ENCODE measurements around the gene ELP4.

The ELP4 gene

GRCh38 chr11:31821766-31822165 lies 312.2 kb downstream of the ELP4 start:
- no peaks in the 10 kb centered on the region for H3K9me2 ChIP-seq (replicated peaks; ENCODE audit: low read depth, low read length)
- H3K4me2 ChIP-seq (ENCODE audit: low read depth, low read length, poor library complexity, severe bottlenecking), result no peak overlapping the region
- H3K79me2 ChIP-seq (ENCODE audit: insufficient read depth, low read length), result no peaks in the 10 kb centered on the region
- H4K20me1 ChIP-seq (ENCODE audit: insufficient read depth, low read length, poor library complexity, severe bottlenecking), result no peaks in the 10 kb centered on the region
- TF ChIP-seq, protein P1, sequence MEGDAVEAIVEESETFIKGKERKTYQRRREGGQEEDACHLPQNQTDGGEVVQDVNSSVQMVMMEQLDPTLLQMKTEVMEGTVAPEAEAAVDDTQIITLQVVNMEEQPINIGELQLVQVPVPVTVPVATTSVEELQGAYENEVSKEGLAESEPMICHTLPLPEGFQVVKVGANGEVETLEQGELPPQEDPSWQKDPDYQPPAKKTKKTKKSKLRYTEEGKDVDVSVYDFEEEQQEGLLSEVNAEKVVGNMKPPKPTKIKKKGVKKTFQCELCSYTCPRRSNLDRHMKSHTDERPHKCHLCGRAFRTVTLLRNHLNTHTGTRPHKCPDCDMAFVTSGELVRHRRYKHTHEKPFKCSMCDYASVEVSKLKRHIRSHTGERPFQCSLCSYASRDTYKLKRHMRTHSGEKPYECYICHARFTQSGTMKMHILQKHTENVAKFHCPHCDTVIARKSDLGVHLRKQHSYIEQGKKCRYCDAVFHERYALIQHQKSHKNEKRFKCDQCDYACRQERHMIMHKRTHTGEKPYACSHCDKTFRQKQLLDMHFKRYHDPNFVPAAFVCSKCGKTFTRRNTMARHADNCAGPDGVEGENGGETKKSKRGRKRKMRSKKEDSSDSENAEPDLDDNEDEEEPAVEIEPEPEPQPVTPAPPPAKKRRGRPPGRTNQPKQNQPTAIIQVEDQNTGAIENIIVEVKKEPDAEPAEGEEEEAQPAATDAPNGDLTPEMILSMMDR (conservative IDR thresholded peaks at IDR 0.05; ENCODE audit: low read length), result no peak
- no peak for TF ChIP-seq EZH2phosphoT487 (IDR thresholded peaks at IDR 0.05; ENCODE audit: borderline replicate concordance)
- H2AFZ ChIP-seq (ENCODE audit: low read length), result no peak overlapping the region
- H3K9me3 ChIP-seq (ENCODE audit: insufficient read depth, low read depth, low read length), result no peaks in the 10 kb centered on the region
- no peaks in the 10 kb centered on the region for H3F3A ChIP-seq (ENCODE audit: low read depth)
- no peak overlapping the region for H3K4me3 ChIP-seq (ENCODE audit: low read length, poor library complexity, severe bottlenecking)
- H3K9ac ChIP-seq (ENCODE audit: low read depth, low read length, poor library complexity, severe bottlenecking), result no peak overlapping the region
- H3K4me1 ChIP-seq (ENCODE audit: insufficient read depth, low read length, poor library complexity, severe bottlenecking), result no peaks in the 10 kb centered on the region
- H3K27me3 ChIP-seq (ENCODE audit: insufficient read depth, low read length, poor library complexity, severe bottlenecking), result no peaks in the 10 kb centered on the region
- H3K36me3 ChIP-seq (ENCODE audit: insufficient read depth, low read length), result no peaks in the 10 kb centered on the region

DNA sequence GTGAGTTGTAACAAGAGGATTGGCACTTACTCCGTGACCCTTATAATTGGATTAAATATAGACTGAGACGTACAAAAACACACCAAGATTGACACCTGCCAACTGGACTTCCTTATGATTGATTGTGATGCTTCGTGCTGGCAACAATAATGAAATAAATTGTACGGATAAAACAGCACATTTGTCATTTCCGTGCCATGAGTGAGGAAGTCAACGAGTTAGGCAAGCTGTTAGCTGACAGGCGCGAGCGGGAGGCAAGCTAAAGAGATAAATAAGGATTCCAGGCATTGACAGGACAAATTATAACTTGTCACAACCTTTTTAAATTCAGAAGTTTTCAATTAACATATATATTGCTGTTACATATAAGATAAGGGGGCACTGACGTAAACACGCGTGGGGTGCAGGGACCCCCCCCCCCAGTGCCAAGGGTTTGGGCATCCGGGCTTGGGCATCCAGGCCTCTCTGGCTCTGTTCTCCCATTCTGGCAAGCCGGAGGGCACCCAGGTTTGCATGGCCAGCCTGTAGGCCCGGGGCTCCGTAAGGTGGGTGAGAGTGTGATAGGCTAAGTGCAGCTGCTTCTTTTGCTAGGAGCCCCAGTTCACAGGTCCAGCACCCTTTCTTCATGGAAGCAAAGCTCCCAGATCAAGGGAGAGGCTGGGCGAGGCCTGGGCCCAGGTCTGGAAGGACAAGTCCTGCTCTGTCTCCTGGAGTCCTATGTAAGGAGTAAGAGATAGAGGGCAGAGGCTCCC lies 312.8 kb downstream of the ELP4 start:
- TF ChIP-seq EZH2phosphoT487 (IDR thresholded peaks at IDR 0.05; ENCODE audit: borderline replicate concordance), result no peak
- TF ChIP-seq, protein P1 (conservative IDR thresholded peaks at IDR 0.05; ENCODE audit: low read length), result no peak

GRCh38 chr11:31822927-31823643 lies 313.5 kb downstream of the ELP4 start:
- Histone ChIP-seq H3K4me2 (ENCODE audit: low read depth, low read length, poor library complexity, severe bottlenecking) (no peak overlapping the region), H3K27me3 (ENCODE audit: insufficient read depth, low read length, poor library complexity, severe bottlenecking) (no peaks in the 10 kb centered on the region), H4K20me1 (ENCODE audit: insufficient read depth, low read length, poor library complexity, severe bottlenecking) (no peaks in the 10 kb centered on the region)

More for the DNA sequence above, 312.8 kb downstream of the ELP4 start:
- no peaks in the 10 kb centered on the region for H3K27me3 ChIP-seq (ENCODE audit: insufficient read depth, low read length, poor library complexity, severe bottlenecking)
- no peaks in the 10 kb centered on the region for H4K20me1 ChIP-seq (ENCODE audit: insufficient read depth, low read length, poor library complexity, severe bottlenecking)
- H2AFZ ChIP-seq (ENCODE audit: low read length), result no peak overlapping the region
- H3F3A ChIP-seq (ENCODE audit: low read depth), result no peaks in the 10 kb centered on the region
- H3K9ac ChIP-seq (ENCODE audit: low read depth, low read length, poor library complexity, severe bottlenecking), result no peak overlapping the region
- no peaks in the 10 kb centered on the region for H3K4me1 ChIP-seq (ENCODE audit: insufficient read depth, low read length, poor library complexity, severe bottlenecking)
- no peaks in the 10 kb centered on the region for H3K9me2 ChIP-seq (replicated peaks; ENCODE audit: low read depth, low read length)
- H3K9me3 ChIP-seq (ENCODE audit: insufficient read depth, low read depth, low read length), result no peaks in the 10 kb centered on the region
- H3K36me3 ChIP-seq (ENCODE audit: insufficient read depth, low read length), result no peaks in the 10 kb centered on the region
- H3K4me2 ChIP-seq (ENCODE audit: low read depth, low read length, poor library complexity, severe bottlenecking), result no peak overlapping the region
- H3K79me2 ChIP-seq (ENCODE audit: insufficient read depth, low read length), result no peaks in the 10 kb centered on the region
- H3K4me3 ChIP-seq (ENCODE audit: low read length, poor library complexity, severe bottlenecking), result no peak overlapping the region

More at GRCh38 chr11:31822927-31823643, 313.5 kb downstream of the ELP4 start:
- Histone ChIP-seq H3K9me3 (ENCODE audit: insufficient read depth, low read depth, low read length) (no peaks in the 10 kb centered on the region), H3K9ac (ENCODE audit: low read depth, low read length, poor library complexity, severe bottlenecking) (no peak overlapping the region), H2AFZ (ENCODE audit: low read length) (no peak overlapping the region), H3K4me1 (ENCODE audit: insufficient read depth, low read length, poor library complexity, severe bottlenecking) (no peaks in the 10 kb centered on the region), H3F3A (ENCODE audit: low read depth) (no peaks in the 10 kb centered on the region), H3K79me2 (ENCODE audit: insufficient read depth, low read length) (no peaks in the 10 kb centered on the region), H3K36me3 (ENCODE audit: insufficient read depth, low read length) (no peaks in the 10 kb centered on the region), H3K4me3 (ENCODE audit: low read length, poor library complexity, severe bottlenecking) (no peak overlapping the region), H3K9me2 (replicated peaks; ENCODE audit: low read depth, low read length) (no peaks in the 10 kb centered on the region)
- TF ChIP-seq EZH2phosphoT487 (IDR thresholded peaks at IDR 0.05; ENCODE audit: borderline replicate concordance), result no peak
- TF ChIP-seq, protein P1 (conservative IDR thresholded peaks at IDR 0.05; ENCODE audit: low read length), result no peak
